SK-N-SH (cell line): ENCODE measurements around the gene NPEPL1. TPM values are rescaled to one million over a fixed set of nuclear protein-coding genes. Genes with fewer than 3 reads are reported as not detected.

Experiments
- CTCF ChIA-PET: fragments of 300-600, 350-600 bp; formaldehyde crosslinking; extraction: SDS; loops from one replicate; lab custom pipeline; 2021; lab: Yijun Ruan, JAX
- POLR2A ChIA-PET: fragments of 350-600 bp; sonication (Branson Sonifier 250); formaldehyde crosslinking; extraction: SDS; loops from one replicate; lab custom pipeline; 2020; ENCODE audit warnings: antibody characterized with exemption, inconsistent platforms; lab: Yijun Ruan, JAX
- DNase-seq: peaks from one replicate; pipeline ENCODE4 v3.0.0; 2012
- H2AFZ ChIP-seq: fragments of 200-600 bp; sonication (generic); 2 replicates; pipeline ENCODE4 v1.8.1; 2016; ENCODE audit warnings: antibody characterized with exemption, mild to moderate bottlenecking, low read depth
- H3F3A ChIP-seq: fragments of 200-600 bp; sonication (generic); replicated peaks from 2 replicates; pipeline ENCODE3; 2016; ENCODE audit warnings: antibody characterized with exemption, mild to moderate bottlenecking; ENCODE audit not compliant: insufficient read depth
- H3K27ac ChIP-seq, 2 experiments: fragments of 200-500 bp in 1 of 2; fragments of 200-600 bp in 1 of 2; sonication (Bioruptor generic) in 1 of 2; sonication (generic), shearing (Covaris generic) in 1 of 2; 2 replicates each; pipeline versions ENCODE4 v1.5.1 to v1.6.1; 2014 to 2016; ENCODE audit warnings: low read depth in 2 of 2, inconsistent platforms in 1 of 2, low read length in 1 of 2, mild to moderate bottlenecking in 1 of 2, mixed read lengths in 1 of 2
- H3K27me3 ChIP-seq: fragments of 200-600 bp; sonication (generic), shearing (Covaris generic); 2 replicates; pipeline ENCODE4 v1.6.1; 2016; ENCODE audit warnings: mixed run types; ENCODE audit not compliant: insufficient read depth
- H3K36me3 ChIP-seq, 2 experiments: fragments of 200-500 bp in 1 of 2; fragments of 200-600 bp in 1 of 2; sonication (Bioruptor generic) in 1 of 2; sonication (generic) in 1 of 2; replicated peaks in 1 of 2; 2 replicates each; pipeline versions ENCODE3 to v1.5.1; 2014 to 2016; ENCODE audit warnings: low read length in 1 of 2, mild to moderate bottlenecking in 1 of 2; ENCODE audit not compliant: insufficient read depth in 2 of 2, control insufficient read depth in 1 of 2
- H3K4me1 ChIP-seq, 2 experiments: fragments of 200-500 bp in 1 of 2; fragments of 200-600 bp in 1 of 2; sonication (Bioruptor generic) in 1 of 2; sonication (generic), shearing (Covaris generic) in 1 of 2; 2 replicates each; pipeline versions ENCODE4 v1.5.1 to v1.6.1; 2014 to 2016; ENCODE audit warnings: low read depth in 1 of 2, low read length in 1 of 2, mixed run types in 1 of 2; ENCODE audit not compliant: insufficient read depth in 2 of 2, control insufficient read depth in 1 of 2
- H3K4me2 ChIP-seq: fragments of 200-600 bp; sonication (generic), shearing (Covaris generic); 2 replicates; pipeline ENCODE4 v1.6.1; 2017; ENCODE audit warnings: mixed run types
- H3K4me3 ChIP-seq, 2 experiments: fragments of 200-500 bp in 1 of 2; fragments of 200-600 bp in 1 of 2; sonication (Bioruptor generic) in 1 of 2; sonication (generic), shearing (Covaris generic) in 1 of 2; 2 replicates each; pipeline versions ENCODE4 v1.5.1 to v1.8.1; 2014 to 2016; ENCODE audit warnings: low read depth in 2 of 2, inconsistent platforms in 1 of 2, low read length in 1 of 2, mild to moderate bottlenecking in 1 of 2, mixed read lengths in 1 of 2, moderate library complexity in 1 of 2
- H3K79me2 ChIP-seq: fragments of 200-600 bp; sonication (generic); 2 replicates; pipeline ENCODE4 v1.8.1; 2017; ENCODE audit warnings: mild to moderate bottlenecking; ENCODE audit not compliant: insufficient read depth
- H3K9ac ChIP-seq: fragments of 200-600 bp; sonication (generic); 2 replicates; pipeline ENCODE4 v1.6.1; 2017; ENCODE audit warnings: mixed run types
- H3K9me2 ChIP-seq: fragments of 200-600 bp; sonication (generic); 2 replicates; pipeline ENCODE4 v1.6.1; 2017; ENCODE audit warnings: mixed run types
- H3K9me3 ChIP-seq: fragments of 200-600 bp; sonication (generic); 2 replicates; pipeline ENCODE4 v1.6.1; 2017; ENCODE audit warnings: mixed run types, mild to moderate bottlenecking, moderate library complexity
- H4K20me1 ChIP-seq: fragments of 200-600 bp; sonication (generic); 2 replicates; pipeline ENCODE4 v1.6.1; 2017; ENCODE audit warnings: mild to moderate bottlenecking, mixed run types; ENCODE audit not compliant: insufficient read depth
- CHD2 ChIP-seq: fragments of 150-350 bp; IDR thresholded peaks from 2 replicates; pipeline ENCODE4 v1.6.1; 2018; ENCODE audit warnings: low read length; ENCODE audit not compliant: partially characterized antibody
- EP300 ChIP-seq, 2 experiments: IDR thresholded peaks; 2 replicates each; pipeline versions ENCODE4 v1.4.0 to v1.6.1; 2012; ENCODE audit warnings: borderline replicate concordance in 1 of 2, low read depth in 1 of 2, low read length in 1 of 2
- FOSL2 ChIP-seq: IDR thresholded peaks from 2 replicates; pipeline ENCODE4 v1.4.0; 2012; ENCODE audit warnings: low read depth, mild to moderate bottlenecking, moderate library complexity, borderline replicate concordance
- FOXM1 ChIP-seq: IDR thresholded peaks from 2 replicates; pipeline ENCODE4 v1.4.0; 2012; ENCODE audit warnings: low read depth, mild to moderate bottlenecking
- GABPA ChIP-seq: IDR thresholded peaks from 2 replicates; pipeline ENCODE4 v1.4.0; 2012; ENCODE audit warnings: low read depth, mild to moderate bottlenecking
- JUND ChIP-seq: IDR thresholded peaks from 2 replicates; pipeline ENCODE4 v1.4.0; 2012
- MEF2A ChIP-seq: IDR thresholded peaks from 2 replicates; pipeline ENCODE4 v1.4.0; 2012; ENCODE audit warnings: low read depth, borderline replicate concordance
- MXI1 ChIP-seq: IDR thresholded peaks from 2 replicates; pipeline ENCODE4 v1.6.1; 2012; ENCODE audit warnings: mild to moderate bottlenecking, low read depth, low read length, improper control_type of control experiment
- NFIC ChIP-seq: IDR thresholded peaks from 2 replicates; pipeline ENCODE4 v1.4.0; 2012; ENCODE audit warnings: borderline replicate concordance
- NRF1 ChIP-seq: IDR thresholded peaks from 2 replicates; pipeline ENCODE4 v1.6.1; 2012; ENCODE audit warnings: low read depth, mild to moderate bottlenecking, low read length
- RXRA ChIP-seq: IDR thresholded peaks from 2 replicates; pipeline ENCODE4 v1.4.0; 2012; ENCODE audit warnings: low read depth, mild to moderate bottlenecking, borderline replicate concordance
- SMC3 ChIP-seq: IDR thresholded peaks from 2 replicates; pipeline ENCODE4 v1.6.1; 2012; ENCODE audit warnings: low read depth, low read length, improper control_type of control experiment
- TCF12 ChIP-seq: IDR thresholded peaks from 2 replicates; pipeline ENCODE4 v1.4.0; 2012
- WGBS: methylation state at CpG from one replicate; pipeline ENCODE4 v1.1.6; 2017; ENCODE audit warnings: low lambda C conversion rate; 5-methylcytosine and 5-hydroxymethylcytosine counted together
- polyA plus RNA-seq, 3 experiments: library from polyadenylated mRNA; depleted of rRNA; stranded (reverse); fragments of >200 nt; gene quantifications; 2 replicates each; pipeline ENCODE4 v1.2.3, GENCODE V29; 2012
- TF ChIP-seq, protein P1 (sequence below): IDR thresholded peaks from 2 replicates; pipeline ENCODE4 v1.4.0; 2012; ENCODE audit warnings: low read depth, borderline replicate concordance
- TF ChIP-seq, protein P2 (sequence below): IDR thresholded peaks from 2 replicates; pipeline ENCODE4 v1.4.0; 2012; ENCODE audit warnings: low read depth
- TF ChIP-seq, protein P3 (sequence below): fragments of 150-350 bp; IDR thresholded peaks from 2 replicates; pipeline ENCODE4 v1.6.1; 2016; ENCODE audit warnings: mild to moderate bottlenecking, low read depth, low read length
- TF ChIP-seq, protein P4 (sequence below): fragments of 150-350 bp; IDR thresholded peaks from 2 replicates; pipeline ENCODE4 v1.6.1; 2017; ENCODE audit warnings: antibody characterized with exemption, low read length, low read depth, borderline replicate concordance

Gene NPEPL1
- polyA plus RNA-seq, 1 of the 3 experiments (the other 2 are of a cell fraction) = 2.8 TPM

DNA sequence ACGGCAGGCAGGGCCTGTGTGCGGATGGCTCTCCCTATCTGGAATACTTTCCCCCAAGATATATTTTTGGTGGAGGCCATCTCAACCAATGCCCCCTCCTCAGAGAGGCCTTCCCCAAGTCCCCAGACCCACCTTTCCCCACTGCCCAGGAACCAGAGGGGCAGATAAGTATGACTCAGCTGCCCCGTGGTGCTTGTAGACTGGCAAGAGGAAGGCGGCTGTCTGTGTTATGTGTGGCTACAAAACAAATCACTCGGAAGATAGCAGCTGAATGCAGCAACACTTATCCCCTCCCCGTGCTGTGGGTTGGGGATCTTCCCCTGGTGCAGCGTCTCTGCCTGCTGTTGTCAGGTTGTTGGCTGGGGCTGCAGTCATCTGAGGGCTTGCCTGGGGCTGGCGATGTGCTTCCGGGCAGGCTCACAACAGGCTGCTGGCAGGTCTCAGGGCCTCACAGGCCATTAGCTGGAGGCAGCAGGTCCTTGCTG lies 7.1 kb downstream of the NPEPL1 start:
- H3K79me2 ChIP-seq = no peaks in the 10 kb centered on the region; the same call in 1 of the 2 replicates
- H3K4me2 ChIP-seq = no peak overlapping the region
- POLR2A ChIA-PET = no interaction called here
- no peak overlapping the region for H3K4me3 ChIP-seq
- H4K20me1 ChIP-seq = no peaks in the 10 kb centered on the region
- H3K27ac ChIP-seq = no peak overlapping the region
- CTCF ChIA-PET = no interaction called here
- peaks cover 5 to 6% of the 10 kb centered on the region in 2 experiments for H3K36me3 ChIP-seq
- TF ChIP-seq JUND = no peak
- no peak for TF ChIP-seq MXI1
- no peak for TF ChIP-seq FOXM1
- TF ChIP-seq, protein P1, sequence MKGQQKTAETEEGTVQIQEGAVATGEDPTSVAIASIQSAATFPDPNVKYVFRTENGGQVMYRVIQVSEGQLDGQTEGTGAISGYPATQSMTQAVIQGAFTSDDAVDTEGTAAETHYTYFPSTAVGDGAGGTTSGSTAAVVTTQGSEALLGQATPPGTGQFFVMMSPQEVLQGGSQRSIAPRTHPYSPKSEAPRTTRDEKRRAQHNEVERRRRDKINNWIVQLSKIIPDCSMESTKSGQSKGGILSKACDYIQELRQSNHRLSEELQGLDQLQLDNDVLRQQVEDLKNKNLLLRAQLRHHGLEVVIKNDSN = no peak
- no peak for TF ChIP-seq NFIC
- no peak for TF ChIP-seq TCF12
- no peak for TF ChIP-seq NRF1
- TF ChIP-seq GABPA = no peak
- TF ChIP-seq, protein P2, sequence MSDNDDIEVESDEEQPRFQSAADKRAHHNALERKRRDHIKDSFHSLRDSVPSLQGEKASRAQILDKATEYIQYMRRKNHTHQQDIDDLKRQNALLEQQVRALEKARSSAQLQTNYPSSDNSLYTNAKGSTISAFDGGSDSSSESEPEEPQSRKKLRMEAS = no peak
- no peak overlapping the region for H3K9ac ChIP-seq
- H3K27me3 ChIP-seq = no peaks in the 10 kb centered on the region
- H3F3A ChIP-seq = no peaks in the 10 kb centered on the region
- no peak overlapping the region for H2AFZ ChIP-seq
- DNase-seq = no peak
- WGBS = 81% methylated on average over 6 of the region's 9 CpGs
- no peaks in the 10 kb centered on the region; a peak in 1 of 4 replicates for H3K4me1 ChIP-seq
- H3K9me2 ChIP-seq = no peaks in the 10 kb centered on the region
- no peaks in the 10 kb centered on the region for H3K9me3 ChIP-seq

- Histone ChIP-seq H4K20me1 (no peaks in the 10 kb centered on the region), H3K79me2 (no peaks in the 10 kb centered on the region; the same call in 1 of the 2 replicates), H3F3A (no peaks in the 10 kb centered on the region), H3K4me1 (no peaks in the 10 kb centered on the region; a peak in 1 of 4 replicates), H3K4me3 (no peak overlapping the region), H3K9ac (no peak overlapping the region), H3K27ac (no peak overlapping the region), H3K27me3 (no peaks in the 10 kb centered on the region), H3K9me3 (no peaks in the 10 kb centered on the region), H3K9me2 (no peaks in the 10 kb centered on the region), H3K4me2 (no peak overlapping the region), H2AFZ (no peak overlapping the region), H3K36me3 (peaks cover 5 to 6% of the 10 kb centered on the region in 2 experiments)
- no peak for DNase-seq
- 91% methylated on average over 11 of the region's 11 CpGs for WGBS
- ChIA-PET CTCF (no interaction called here), POLR2A (no interaction called here)
- TF ChIP-seq, protein P2 = no peak
- no peak for TF ChIP-seq RXRA
- TF ChIP-seq MEF2A = no peak
- no peak for TF ChIP-seq EP300 (IDR thresholded peaks at IDR 0.05; ENCODE audit: borderline replicate concordance in 1 of 2, low read depth in 1 of 2, low read length in 1 of 2)
- no peak for TF ChIP-seq SMC3
- TF ChIP-seq, protein P3, sequence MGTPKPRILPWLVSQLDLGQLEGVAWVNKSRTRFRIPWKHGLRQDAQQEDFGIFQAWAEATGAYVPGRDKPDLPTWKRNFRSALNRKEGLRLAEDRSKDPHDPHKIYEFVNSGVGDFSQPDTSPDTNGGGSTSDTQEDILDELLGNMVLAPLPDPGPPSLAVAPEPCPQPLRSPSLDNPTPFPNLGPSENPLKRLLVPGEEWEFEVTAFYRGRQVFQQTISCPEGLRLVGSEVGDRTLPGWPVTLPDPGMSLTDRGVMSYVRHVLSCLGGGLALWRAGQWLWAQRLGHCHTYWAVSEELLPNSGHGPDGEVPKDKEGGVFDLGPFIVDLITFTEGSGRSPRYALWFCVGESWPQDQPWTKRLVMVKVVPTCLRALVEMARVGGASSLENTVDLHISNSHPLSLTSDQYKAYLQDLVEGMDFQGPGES = no peak
- no peak for TF ChIP-seq NRF1
- TF ChIP-seq, protein P4, sequence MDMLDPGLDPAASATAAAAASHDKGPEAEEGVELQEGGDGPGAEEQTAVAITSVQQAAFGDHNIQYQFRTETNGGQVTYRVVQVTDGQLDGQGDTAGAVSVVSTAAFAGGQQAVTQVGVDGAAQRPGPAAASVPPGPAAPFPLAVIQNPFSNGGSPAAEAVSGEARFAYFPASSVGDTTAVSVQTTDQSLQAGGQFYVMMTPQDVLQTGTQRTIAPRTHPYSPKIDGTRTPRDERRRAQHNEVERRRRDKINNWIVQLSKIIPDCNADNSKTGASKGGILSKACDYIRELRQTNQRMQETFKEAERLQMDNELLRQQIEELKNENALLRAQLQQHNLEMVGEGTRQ = no peak
- TF ChIP-seq CHD2 = no peak
- TF ChIP-seq, protein P1 = no peak
- TF ChIP-seq FOSL2 = no peak
Measured at GRCh38 chr20:58700121-58700821, 7.7 kb downstream of the NPEPL1 start.
